Raji (cell line): Measurements from ENCODE around the gene RAET1L.

Source experiments
- POLR2A ChIP-seq: IDR thresholded peaks from 2 replicates; pipeline ENCODE4 v1.6.1; 2011; ENCODE audit warnings: low read depth, low read length, control low read depth; ENCODE audit not compliant: insufficient read depth

RAET1L gene

DNA sequence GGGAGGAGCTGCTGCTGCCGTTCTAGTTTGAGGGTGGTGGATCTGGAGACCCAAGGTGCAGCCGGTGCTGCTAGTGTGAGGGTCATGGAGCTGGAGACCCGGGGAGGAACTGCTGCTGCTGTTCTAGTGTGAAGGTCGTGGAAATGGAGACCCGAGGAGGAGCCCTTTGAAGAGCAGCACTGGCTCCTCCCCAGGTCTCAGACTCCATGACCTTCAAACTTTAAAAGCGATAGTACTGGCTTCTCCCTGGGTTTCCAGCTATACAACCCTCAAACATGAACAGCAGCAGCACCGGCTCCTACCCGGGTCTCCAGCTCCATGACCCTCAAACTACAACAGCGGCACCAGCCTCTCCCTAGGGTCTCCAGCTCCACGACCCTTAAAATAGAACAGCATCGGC, 28.1 kb upstream of the RAET1L start:
- no peak for TF ChIP-seq POLR2A

GRCh38 chr6:150050846-150051245, 25.5 kb upstream of the RAET1L start:
- TF ChIP-seq POLR2A = no peak

GRCh38 chr6:150048099-150048498, 22.8 kb upstream of the RAET1L start:
- no peak for TF ChIP-seq POLR2A

DNA sequence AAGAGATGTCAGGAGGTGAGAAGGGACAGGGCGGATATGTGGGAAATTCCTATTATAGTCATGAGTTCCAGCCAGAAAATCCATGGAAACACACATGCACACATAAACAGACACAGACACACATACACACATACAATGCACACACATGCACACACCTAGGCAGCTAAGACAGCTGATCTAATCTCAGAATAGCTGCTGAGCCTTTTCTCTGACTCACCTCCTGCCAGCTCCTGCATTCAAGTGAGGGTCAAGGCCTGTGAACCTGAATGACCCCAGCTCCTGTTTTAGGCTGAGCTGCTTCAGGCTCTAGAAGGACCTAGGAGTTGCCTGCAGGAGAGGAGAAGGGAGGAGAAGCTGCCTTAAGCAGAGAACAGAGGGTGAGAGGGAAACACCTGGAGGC, 21.6 kb upstream of the RAET1L start:
- no peak for TF ChIP-seq POLR2A

GRCh38 chr6:150044621-150045145, 19.4 kb upstream of the RAET1L start:
- no peak for TF ChIP-seq POLR2A

DNA sequence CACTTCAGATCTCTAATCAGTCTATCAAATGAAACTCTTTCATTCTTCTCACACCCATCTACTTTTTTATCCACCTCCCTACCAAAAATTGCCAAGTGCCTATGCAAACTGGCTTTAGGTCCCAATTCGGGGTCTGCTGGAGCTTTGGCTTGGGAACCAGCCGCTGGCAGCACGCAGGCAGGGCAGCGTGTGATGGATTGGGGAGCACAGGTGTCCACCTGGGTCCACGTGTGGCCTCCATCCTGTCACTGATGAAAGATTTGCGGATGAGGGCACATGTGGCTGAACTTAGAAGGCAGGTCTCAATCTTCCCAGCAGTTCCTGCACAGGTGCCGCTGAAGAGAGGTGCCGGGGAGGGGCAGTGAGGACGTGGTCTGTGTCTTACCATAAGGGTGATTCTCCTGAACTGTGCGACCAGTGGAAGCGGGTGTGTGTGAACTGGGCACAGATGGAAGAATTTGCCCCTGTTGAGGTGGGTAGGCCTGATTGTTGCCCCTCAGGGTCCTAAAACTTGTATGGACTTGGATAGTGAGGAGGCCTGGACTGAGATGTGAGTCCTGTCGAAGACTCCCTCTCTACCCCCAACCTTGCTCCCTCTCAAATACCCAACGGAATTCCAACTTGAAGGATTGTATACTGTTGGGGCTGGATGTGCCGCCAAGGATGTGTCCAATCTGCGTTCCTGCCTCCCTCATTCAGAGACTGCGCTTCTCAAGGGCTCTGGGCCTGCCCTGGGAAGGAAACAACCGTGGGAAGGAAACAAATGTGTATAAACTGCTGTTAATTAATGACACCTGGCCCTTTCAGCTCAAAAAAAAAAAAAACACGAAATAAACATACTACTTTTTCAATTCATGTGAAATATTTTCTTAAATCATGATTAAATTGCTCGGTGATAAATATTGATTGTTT, 18.4 kb upstream of the RAET1L start:
- no peak for TF ChIP-seq POLR2A

DNA sequence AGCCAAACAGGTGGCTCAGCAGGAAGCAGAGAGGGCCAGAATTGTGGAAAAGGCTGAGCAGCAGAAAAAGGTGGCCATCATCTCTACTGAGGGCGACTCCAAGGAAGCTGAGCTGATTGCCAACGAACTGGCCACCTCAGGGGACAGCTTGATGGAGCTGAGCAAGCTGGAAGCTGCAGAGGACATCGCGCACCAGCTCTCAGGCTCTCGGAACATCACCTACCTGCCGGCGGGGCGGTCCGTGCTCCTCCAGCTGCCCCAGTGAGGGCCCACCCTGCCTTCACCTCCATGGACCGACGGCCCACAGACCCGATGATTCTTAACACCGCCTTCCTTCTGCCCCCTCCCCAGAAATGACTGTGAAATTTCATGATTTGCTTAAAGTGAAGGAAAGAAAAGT, 17.8 kb upstream of the RAET1L start:
- no peak for TF ChIP-seq POLR2A

- no peak for TF ChIP-seq POLR2A
Measured at GRCh38 chr6:150038202-150039062, 13.1 kb upstream of the RAET1L start.

DNA sequence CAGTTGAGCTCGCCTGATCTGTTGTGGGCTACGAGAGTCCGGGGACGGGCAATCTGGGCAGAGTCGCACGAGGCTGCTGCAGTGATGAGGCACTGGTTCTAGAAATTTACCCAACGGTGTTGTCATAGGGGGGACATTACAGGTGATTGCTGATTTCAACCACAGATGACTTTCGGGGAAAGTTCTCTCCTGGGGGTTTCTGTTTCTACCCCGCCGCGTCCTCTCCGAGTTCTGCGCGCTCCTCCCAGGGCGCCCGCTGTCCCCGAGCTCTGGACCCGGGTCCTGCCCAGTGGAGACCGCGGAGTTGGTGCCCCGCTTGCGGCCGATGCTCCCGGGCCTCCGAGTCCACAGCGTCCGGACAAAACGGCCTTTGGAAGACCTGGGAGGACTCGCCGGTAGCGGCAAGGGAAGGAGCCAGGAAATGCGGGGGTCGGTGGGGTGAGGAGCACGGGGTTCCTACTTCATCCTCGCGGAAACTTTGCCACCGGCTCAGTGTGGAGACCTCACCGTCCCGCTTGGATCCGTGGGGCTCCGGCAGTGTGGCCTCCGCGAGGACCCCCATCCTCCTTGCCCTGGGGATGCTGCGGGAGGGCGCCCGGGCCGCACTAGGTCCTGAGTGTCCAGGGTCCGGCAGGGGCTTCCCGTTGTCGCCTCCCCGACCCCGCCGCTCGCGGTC, 12.3 kb upstream of the RAET1L start:
- no peak for TF ChIP-seq POLR2A

- TF ChIP-seq POLR2A = no peak
Measured at GRCh38 chr6:150036081-150036480, 10.7 kb upstream of the RAET1L start.

GRCh38 chr6:150033207-150033771, 8.0 kb upstream of the RAET1L start:
- no peak for TF ChIP-seq POLR2A

DNA sequence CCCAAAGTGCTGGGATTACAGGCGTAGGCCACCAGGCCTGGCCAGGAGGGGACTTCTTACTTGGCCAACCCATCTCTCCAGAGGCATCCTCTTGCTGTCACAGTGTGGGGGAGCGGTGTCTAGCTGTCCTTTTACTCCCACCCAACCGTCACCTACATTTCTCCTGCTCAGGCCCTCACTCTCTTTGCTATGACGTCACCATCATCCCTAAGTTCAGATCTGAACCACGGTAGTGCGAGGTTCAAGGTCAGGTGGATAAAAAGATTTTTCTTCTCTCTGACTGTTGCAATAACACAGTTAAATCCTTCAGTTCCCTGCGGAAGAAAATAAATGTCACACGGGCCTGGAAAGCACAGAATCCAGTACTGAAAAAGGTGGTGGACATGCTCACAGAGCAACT, 7.3 kb upstream of the RAET1L start:
- TF ChIP-seq POLR2A = no peak

- no peak for TF ChIP-seq POLR2A
Measured at GRCh38 chr6:150030611-150031010, 5.3 kb upstream of the RAET1L start.

- no peak for TF ChIP-seq POLR2A
Measured at GRCh38 chr6:150029749-150030148, 4.4 kb upstream of the RAET1L start.

DNA sequence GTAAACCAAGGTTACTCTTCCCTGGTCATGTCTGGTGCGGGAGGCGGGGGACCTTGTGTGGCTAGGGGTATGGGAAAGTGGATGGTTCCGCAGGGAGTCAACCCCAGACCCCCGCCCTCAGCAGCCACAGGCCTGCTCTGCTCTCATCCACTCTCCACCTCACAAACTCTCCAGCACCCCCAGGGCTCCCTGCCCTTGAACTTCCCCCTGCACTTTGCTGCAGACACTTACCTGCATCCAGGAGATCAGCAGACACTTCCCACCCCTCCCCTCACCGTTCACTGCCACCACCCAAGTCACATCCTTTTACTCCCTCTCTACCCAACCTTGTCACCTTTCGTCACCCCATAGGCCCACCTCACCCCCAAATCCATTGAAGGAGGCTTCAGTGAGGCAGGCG, 3.9 kb upstream of the RAET1L start:
- no peak for TF ChIP-seq POLR2A
